ENCODE results near the gene SPIRE1. TPM values are rescaled to one million over a fixed set of nuclear protein-coding genes. Genes with fewer than 3 reads are reported as not detected.

The SPIRE1 gene
- total RNA-seq, 2 experiments from 2014 or later: 0.99 to 1.4 TPM

- Histone ChIP-seq H3K4me3 (ENCODE audit: low read length) (no peak overlapping the region), H3K36me3 (ENCODE audit: insufficient read depth, low read length) (no peaks in the 10 kb centered on the region), H3K4me1 (ENCODE audit: insufficient read depth, low read length) (peaks cover 22% of the 10 kb centered on the region), H3K27ac (ENCODE audit: low read depth in 1 of 2, low read length in 2 of 2) (no peak overlapping the region), H3K9me3 (ENCODE audit: control insufficient read depth in 1 of 2, insufficient read depth in 1 of 2, low read length in 2 of 2) (no peaks in the 10 kb centered on the region), H3K27me3 (ENCODE audit: control insufficient read depth in 1 of 2, insufficient read depth in 2 of 2, low read length in 2 of 2) (peaks cover 8 to 35% of the 10 kb centered on the region in 2 experiments)
- ATAC-seq (ENCODE audit: poor library complexity): no peak
- no peaks in the 10 kb centered on the region for H3K9me3 Mint-ChIP-seq
- H3K27ac Mint-ChIP-seq: no peak overlapping the region
- ChIA-PET POLR2A (interaction anchor here (4.1 kb wide), 1 partner anchor 28 kb away, joined by 28 read pairs; the partner anchor contains the start of gene AFG3L2), CTCF (no interaction called here)
- H3K36me3 Mint-ChIP-seq (ENCODE audit: low read depth): no peaks in the 10 kb centered on the region
- no peak for DNase-seq
- H3K4me1 Mint-ChIP-seq (ENCODE audit: low read depth): peaks cover 25% of the 10 kb centered on the region
- no peak for TF ChIP-seq CTCF (IDR thresholded peaks at IDR 0.05)
- peaks cover 59% of the 10 kb centered on the region for H3K27me3 Mint-ChIP-seq
- H3K4me3 Mint-ChIP-seq: peak overlapping the region; percentile 30
- intact Hi-C loops (cut with DNase I, micrococcal nuclease): no loop called here
Observed at GRCh38 chr18:12405066-12405465, 252.8 kb downstream of the SPIRE1 start.

DNA sequence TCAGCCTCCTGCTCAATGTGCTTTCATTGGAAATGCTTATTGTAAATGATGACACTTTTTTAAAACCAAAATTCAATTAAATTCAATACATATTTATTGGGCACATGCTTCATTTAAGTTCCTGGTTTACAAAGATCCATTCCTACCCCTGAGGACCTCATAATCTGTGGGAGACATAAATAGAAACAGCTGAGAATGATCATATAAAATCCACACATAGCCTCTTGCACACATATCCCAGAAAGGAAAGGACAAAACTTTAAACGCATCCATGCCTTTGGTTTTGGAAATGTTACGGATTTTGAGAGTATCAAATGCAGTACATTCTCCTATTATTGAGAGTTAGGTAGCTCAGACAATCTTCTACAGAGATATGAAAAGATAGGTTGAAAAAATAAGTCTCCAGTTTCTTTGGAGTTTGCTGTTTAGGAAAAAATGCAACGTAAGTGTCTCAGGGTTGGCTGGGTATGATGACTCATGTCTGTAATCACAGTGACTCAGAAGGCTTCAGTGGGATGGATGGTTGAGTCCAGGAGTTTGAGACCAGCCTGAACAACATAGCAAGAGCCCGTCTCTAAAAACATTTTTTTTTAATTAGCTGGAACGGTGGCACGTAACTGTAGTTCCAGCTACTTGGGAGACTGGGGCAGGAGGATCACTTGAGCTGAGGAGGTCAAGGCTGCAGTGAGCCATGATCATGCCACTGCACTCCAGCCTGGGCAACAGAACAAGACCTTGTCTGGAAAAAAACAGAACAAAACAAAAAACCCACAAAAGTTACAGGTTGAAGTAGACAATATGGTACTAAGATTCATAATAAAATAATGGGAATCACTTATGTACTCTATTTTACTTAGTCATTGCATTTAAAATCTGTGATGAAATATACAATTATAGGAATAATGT, 254.1 kb downstream of the SPIRE1 start:
- DNase-seq: no peak
- Histone ChIP-seq H3K4me3 (ENCODE audit: low read length) (no peak overlapping the region), H3K9me3 (ENCODE audit: control insufficient read depth in 1 of 2, insufficient read depth in 1 of 2, low read length in 2 of 2) (no peaks in the 10 kb centered on the region), H3K36me3 (ENCODE audit: insufficient read depth, low read length) (no peaks in the 10 kb centered on the region), H3K27me3 (ENCODE audit: control insufficient read depth in 1 of 2, insufficient read depth in 2 of 2, low read length in 2 of 2) (peaks cover 8 to 35% of the 10 kb centered on the region in 2 experiments), H3K4me1 (ENCODE audit: insufficient read depth, low read length) (peaks cover 22% of the 10 kb centered on the region), H3K27ac (ENCODE audit: low read depth in 1 of 2, low read length in 2 of 2) (no peak overlapping the region)
- Mint-ChIP-seq H3K27me3 (peaks cover 64% of the 10 kb centered on the region), H3K4me3 (no peak overlapping the region), H3K27ac (no peak overlapping the region), H3K9me3 (no peaks in the 10 kb centered on the region), H3K4me1 (ENCODE audit: low read depth) (peaks cover 25% of the 10 kb centered on the region), H3K36me3 (ENCODE audit: low read depth) (no peaks in the 10 kb centered on the region)
- ChIA-PET POLR2A (no interaction called here), CTCF (no interaction called here)
- TF ChIP-seq CTCF (IDR thresholded peaks at IDR 0.05): no peak
- intact Hi-C loops (cut with DNase I, micrococcal nuclease): no loop called here
- ATAC-seq (ENCODE audit: poor library complexity): no peak

GRCh38 chr18:12401881-12402280, 256.0 kb downstream of the SPIRE1 start:
- no peak overlapping the region for H3K4me3 Mint-ChIP-seq
- no peak overlapping the region for H3K27ac Mint-ChIP-seq
- TF ChIP-seq CTCF (IDR thresholded peaks at IDR 0.05): no peak
- ChIA-PET POLR2A (no interaction called here), CTCF (no interaction called here)
- no peaks in the 10 kb centered on the region for H3K9me3 ChIP-seq (ENCODE audit: control insufficient read depth in 1 of 2, insufficient read depth in 1 of 2, low read length in 2 of 2)
- DNase-seq (no peak), ATAC-seq (ENCODE audit: poor library complexity) (no peak)
- H3K36me3 ChIP-seq (ENCODE audit: insufficient read depth, low read length): no peaks in the 10 kb centered on the region
- intact Hi-C loops (cut with DNase I, micrococcal nuclease): no loop called here
- no peaks in the 10 kb centered on the region for H3K9me3 Mint-ChIP-seq
- no peaks in the 10 kb centered on the region for H3K36me3 Mint-ChIP-seq (ENCODE audit: low read depth)
- H3K27ac ChIP-seq (ENCODE audit: low read depth in 1 of 2, low read length in 2 of 2): no peak overlapping the region
- peaks cover 12% of the 10 kb centered on the region for H3K4me1 Mint-ChIP-seq (ENCODE audit: low read depth)
- H3K4me1 ChIP-seq (ENCODE audit: insufficient read depth, low read length): peaks cover 11% of the 10 kb centered on the region
- H3K27me3 ChIP-seq (ENCODE audit: control insufficient read depth in 1 of 2, insufficient read depth in 2 of 2, low read length in 2 of 2): peaks cover 8 to 35% of the 10 kb centered on the region in 2 experiments
- H3K27me3 Mint-ChIP-seq: peaks cover 73% of the 10 kb centered on the region
- no peak overlapping the region for H3K4me3 ChIP-seq (ENCODE audit: low read length)

All from CD4-positive, alpha-beta T cell (primary cell).